NCI-H2029 treated with DMSO at 0.1 percent for 48 hours (cell line): ENCODE data around the gene EMX1.
"Not testable (repeated sequence)": the region's sequence is repeated elsewhere in the genome, so short reads cannot be mapped to it uniquely, and the experiment has no call there.

Experiments
- DNase-seq: peaks from one replicate; lab custom pipeline; 2025; lab: John Stamatoyannopoulos, UW

The EMX1 gene

DNA sequence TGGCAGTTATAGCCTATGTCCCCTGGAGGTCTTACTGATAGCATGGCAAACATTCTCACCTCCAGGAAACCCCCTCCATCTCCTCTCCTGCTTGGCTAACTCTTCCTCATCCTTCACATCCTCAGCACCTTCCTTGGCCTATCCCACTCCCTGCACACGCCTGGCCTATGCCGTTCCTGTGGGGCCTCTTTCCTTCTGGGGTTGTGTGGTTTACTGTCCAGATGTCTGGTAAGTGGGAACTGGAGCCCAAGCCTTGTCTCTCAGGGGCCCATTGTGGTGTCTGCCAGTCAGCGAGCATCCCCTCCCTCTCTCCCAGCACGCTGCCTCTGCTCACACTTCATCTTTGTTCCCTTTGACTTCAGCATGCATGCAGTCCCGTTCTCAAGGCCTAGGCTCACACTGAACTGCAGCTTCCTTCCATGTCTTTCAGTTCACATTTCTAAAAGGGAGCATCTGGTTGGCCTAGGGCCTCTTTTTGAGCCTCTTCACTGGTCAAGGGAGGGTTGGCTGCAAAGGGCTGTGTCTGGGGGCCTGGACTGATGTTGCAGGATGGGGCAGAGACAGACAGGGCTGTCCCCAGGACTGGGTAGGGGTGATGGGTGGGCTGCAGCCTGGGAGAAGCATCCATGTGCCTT, 17.0 kb upstream of the EMX1 start:
- no peak for DNase-seq

DNA sequence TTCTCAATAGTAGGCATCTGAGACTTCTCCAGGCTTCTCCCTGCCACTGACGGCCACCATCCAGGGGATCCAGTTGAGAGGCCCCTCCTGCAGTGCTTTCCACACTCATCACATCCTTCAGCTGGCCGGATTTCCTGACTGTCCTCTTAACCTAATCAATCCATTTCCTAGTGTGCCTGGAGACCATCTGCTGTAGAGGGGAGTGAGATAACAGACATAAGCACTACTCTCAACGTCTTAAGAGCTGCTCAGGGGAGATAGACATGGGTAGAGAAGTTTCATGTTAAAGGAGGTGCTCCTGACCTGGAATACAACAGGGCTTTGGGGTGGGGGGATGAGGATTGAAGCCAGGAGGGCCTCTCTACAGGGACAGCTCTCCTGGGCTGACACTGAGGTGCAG, 15.9 kb upstream of the EMX1 start:
- DNase-seq: no peak

DNA sequence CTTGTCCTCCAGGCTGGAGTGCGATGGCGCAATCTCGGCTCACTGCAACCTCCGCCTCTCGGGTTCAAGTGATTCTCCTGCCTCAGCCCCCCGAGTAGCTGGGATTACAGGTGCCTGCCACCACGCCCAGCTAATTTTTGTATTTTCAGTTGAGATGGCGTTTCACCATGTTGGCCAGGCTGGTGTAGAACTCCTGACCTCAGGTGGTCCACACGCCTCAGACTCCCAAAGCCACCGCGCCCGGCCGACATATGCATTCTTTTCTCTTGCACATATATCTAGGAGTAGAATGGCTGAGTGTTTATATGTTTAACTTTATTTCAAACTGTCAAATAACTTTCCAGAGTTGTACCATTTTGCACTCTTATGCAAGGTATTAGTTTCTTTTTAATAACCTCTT, 9.9 kb upstream of the EMX1 start:
- not testable (repeated sequence) for DNase-seq

DNA sequence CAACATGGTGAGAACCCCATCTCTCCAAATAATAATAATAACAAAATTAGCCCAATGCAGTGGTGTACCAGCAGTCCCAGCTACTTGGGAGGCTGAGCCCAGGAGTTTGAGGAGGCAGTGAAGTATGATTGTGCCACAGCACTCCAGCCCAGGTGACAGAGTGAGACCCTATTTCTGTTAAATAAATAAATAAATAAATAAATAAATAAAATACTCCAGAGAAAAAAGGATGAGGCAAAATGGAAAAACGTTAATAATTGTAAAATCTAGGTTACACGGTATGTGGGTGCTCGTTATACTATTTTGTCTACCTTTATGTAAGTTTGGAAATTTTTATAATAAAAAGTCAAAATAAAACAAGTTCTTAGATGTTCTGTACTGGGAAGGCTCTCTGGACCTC, 8.6 kb upstream of the EMX1 start:
- no peak for DNase-seq

DNA sequence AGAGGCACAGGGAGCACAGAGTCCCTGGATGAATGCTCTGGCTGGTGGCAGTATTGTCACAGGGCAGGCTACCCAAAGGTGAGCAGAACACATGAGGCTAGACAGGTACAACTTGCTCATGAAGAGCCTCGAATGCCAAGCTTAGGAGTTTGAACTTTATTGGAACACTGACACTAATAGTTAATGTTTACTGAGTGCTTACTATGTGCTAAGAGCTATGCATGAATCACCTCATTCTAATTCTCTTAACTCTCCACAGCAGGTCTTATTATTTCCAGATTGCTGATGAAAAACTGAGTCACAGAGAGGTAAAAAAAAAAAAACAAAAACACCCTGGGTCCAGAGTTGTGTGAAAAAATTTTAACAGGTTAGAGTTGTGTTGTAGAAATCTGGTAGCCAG, 6.1 kb upstream of the EMX1 start:
- DNase-seq: no peak

DNA sequence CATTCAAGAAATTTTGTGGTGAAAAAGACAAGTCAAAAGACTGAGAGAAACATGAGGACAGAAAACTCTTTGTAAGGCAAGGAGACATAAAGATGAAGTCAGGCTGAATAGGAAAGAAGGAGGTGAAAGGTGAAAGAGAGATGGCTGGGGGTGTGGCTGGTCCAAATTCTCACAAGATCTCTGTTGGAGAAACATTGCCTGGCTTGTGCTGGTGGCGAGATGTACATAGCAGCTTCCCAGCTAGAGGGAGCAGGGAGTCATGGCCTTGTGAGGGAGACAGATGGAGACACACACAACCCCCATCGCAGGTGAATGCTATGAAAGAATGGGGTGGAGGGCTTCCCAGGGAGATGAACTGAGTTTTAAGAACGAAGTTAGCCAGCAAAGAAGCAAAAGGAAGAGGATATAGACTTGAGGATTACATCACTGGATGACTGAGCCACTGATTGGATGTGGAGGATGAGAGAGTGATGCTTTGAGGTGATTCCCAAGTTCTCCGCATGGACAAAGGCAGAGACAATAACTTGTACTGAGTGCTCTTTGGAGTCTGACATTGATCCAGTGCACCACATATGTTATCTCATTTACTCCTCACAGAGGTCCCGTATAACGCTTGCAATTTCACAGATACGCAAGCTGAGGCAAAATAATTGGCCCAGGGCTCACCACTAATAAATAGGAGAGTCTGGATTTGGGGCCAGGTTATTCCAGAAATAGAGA, 3.7 kb upstream of the EMX1 start:
- no peak for DNase-seq

DNA sequence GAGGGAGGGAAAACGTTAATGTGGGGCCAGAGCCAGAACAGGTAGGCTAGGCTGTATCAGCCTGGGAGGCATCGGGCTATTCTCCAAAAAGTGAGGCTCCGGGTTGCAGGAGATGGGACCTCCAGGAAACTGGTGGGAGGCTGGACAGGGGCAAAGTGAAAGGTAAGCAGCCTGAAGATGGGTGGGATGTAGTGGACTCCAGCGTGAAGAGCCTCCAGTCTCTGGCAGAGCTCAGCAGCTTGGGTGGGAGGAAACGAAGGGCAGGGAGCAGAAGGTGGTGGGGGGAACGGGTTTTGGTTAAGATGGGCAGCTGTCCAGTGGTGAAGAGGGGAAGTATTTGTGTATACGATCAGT, 3.1 kb upstream of the EMX1 start:
- DNase-seq: no peak

DNA sequence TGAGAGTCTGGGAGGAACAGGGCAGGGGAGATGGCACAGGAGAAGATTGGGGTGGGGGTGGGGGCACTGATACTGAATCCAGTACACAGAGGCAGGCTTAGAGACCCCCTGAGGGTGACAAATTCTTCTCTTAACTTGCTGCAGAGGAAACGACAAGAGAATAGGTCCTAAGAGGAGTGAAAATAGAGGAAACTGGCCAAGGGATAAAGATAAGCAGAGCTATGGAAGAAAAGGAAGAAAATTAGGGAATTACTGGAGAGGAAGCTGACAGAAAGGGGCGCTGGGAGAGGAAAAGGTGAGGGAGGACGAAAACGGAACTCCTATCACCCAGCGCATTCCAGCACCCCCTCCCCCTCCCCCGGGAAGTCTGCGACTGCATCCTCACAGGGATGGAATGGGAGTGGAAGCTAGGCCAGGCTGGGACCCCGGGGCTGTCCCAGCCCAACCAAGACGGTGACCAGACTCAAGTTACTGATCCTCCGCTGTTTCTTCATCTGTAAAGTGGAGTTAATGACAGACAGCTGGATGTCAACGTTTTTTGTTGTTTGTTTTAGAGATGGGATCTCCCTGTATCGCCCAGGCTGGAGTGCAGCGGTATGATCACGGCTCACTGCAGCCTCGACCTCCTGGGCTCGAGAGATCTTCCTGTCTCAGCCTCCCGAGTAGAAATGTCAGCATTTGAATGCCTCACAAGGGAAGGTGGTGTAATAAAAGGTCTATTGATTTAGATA, 2.6 kb upstream of the EMX1 start:
- no peak for DNase-seq

DNA sequence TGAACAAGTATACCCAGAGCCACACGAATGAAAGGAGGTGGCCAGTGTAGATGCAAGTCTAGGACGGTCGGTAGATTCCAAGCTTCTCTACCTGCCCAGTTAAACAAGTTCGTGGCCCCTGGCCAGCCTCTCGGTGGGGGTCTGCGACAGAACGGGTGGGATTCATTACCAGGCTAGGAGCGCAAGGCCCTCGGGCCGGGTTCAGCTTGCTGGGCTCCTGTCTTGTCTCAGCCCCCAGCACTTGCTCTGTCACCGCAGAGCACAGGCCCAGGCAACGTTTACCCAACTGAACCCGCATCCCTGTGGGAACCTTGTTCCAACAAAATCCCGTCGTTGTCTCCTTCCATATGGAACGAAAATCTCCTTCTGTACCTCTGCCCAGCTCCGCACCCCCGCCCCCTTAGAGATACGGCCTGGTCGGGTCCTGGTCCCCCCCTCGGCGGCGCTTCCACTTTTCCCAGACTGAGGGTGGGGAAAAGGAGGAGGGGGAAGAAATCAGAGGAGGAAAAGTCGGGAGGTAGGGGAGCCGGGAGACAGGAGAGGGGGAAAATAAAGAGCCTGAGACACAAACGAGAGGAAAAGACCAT, 1.9 kb upstream of the EMX1 start:
- DNase-seq: no peak

DNA sequence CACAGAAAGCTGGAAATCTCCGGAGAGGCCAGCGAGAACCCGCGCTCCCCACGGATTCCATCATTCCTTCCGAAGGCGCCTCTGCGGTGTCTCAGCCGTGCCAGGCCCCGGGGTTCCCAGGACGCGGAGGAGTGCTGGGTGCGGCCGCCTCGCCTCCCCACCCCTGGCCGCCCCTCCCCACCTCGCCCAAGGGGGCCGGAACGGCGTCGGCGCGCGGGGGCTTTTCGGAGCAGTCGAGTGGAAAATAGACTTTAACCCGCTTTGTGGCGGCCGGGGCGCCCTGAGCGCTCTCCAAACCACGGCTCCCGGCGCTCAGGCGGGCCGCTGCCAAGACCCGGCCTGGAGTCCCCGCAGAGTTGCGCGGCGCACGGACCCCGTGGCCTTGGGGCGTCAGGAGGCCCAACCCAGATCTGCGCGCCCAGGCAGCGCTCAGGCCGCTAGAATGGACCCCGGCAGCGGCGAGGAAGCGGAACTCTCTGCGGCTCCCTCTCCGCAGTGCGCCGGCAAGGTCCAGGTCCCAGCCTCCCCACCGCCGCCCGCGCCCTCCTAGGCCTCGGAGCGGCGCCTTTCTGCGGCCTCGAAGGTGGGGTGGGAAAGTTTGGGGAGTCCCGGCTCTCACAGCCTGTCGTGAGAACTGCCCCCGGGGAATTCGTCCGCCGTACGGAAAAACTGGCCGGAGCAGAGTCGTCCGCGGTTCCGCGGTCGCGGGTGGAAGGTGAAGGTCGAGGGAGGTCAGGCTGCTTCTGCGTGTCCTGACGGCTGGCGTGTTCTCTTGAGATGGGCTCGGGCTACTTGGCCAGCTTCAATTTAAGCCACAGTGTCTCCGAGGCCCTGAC, 1.2 kb upstream of the EMX1 start:
- no peak for DNase-seq

DNA sequence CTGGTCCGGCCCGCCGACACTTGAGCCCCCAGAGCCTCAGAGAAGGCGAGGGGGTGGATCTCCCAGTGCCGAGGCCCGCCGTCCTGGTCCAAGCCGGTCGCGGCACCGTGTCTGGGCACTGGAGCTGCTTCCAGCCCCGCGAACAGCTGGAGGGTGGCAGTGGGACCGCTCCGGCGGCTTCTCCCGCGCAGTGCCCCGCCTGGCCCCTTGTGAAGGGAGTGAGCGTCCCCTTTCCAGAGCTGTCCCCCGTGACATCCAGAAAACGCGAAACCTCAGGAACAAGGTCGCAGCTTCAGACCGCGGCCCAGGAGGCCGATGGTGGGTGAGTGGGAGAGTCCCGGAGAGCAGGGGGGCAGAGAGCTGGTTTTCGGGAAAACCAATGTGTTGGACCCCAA, 579 bp upstream of the EMX1 start:
- DNase-seq: no peak

DNA sequence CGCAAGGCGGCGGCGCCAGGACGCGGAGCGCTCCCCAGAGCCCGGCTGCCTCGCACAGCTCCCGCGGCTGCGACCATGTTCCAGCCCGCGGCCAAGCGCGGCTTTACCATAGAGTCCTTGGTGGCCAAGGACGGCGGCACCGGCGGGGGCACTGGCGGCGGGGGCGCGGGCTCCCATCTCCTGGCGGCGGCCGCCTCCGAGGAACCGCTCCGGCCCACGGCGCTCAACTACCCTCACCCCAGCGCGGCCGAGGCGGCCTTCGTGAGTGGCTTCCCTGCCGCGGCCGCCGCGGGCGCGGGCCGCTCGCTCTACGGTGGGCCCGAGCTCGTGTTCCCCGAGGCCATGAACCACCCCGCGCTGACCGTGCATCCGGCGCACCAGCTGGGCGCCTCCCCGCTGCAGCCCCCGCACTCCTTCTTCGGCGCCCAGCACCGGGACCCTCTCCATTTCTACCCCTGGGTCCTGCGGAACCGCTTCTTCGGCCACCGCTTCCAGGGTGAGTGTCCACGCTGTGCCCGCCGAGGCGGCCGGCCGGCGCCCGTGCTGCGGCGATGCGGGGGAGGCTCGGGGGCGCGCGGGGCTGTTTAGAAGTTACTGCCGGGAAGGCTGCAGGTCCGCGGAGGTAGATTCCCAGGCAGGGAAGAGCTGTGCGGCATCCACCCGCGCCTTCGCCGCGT, 696 bp downstream of the EMX1 start:
- no peak for DNase-seq

DNA sequence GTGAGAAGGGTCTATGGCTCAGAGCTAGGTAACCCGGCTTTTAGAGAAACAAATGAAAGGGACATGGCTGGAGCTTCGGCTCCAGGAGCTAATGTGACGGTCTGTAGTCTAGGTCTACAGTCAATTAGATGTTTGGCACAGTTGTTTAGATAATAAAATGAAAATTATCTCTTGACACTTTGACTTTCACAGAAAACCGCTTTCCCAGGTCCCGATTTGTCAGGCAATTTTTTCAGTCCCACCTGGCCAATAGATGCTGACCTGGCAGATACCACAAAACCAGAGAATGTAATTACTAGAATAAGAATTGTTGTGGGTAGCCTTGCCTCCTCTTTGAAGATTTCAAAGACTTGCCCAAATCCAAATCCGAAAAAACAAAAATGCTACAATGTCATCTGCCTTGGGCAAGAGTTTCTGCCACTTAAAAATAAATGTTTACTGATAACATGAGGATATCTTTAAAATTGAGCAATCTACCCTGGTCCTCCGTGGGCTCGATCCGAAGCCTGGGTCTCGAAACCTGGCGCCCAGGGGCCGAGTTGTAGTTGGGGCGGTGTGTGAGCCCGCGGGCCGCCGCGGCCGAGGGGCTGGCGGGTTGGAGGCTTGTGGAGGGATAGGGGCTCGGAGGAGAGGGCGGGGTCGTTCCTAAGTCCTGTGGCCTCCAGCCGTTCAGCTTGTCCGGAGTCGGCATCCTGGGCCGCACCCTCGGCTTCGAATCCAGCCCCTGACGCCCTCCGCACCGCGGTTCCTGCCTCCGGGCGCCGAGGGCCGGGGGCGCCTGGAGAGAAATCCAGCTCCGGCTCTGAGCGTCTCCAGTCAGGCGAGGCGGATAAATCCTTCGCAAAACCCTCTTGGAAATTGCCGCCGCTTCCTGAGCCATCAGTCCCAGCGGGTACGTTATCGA, 2.3 kb downstream of the EMX1 start:
- DNase-seq: no peak

DNA sequence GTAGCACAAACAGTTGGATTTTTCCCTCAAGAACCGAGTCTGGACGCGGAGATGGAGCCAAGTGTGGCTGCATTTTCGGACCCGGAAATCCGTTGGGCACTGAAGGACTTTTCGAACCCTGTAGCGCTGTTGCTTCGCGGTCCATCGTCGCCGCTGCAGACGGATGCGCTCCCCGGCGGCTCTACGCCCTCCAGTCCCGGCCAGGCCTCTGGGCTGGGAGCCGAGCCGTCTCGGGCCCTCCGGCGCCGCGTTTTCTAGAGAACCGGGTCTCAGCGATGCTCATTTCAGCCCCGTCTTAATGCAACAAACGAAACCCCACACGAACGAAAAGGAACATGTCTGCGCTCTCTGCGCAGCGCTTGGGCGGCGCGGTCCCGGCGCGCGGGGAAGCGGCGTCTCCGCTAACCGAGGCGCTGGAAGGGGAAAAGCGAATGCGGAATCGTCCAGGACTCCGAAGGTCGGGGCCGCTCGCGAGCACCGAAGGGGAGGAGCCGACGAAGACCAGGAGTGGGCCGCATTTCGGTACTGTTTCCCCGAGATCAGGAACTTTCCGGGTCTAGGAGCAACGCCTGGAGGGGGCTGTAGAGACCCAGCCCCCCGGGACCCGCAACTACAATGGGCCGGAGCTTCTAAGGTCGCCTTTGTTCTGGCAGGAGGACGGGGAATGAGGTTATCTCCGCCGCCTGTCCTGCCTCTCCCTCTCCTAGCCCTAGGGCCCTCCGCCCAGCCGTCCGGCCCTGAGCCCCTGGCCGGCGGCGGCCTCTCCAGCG, 3.2 kb downstream of the EMX1 start:
- DNase-seq: no peak

DNA sequence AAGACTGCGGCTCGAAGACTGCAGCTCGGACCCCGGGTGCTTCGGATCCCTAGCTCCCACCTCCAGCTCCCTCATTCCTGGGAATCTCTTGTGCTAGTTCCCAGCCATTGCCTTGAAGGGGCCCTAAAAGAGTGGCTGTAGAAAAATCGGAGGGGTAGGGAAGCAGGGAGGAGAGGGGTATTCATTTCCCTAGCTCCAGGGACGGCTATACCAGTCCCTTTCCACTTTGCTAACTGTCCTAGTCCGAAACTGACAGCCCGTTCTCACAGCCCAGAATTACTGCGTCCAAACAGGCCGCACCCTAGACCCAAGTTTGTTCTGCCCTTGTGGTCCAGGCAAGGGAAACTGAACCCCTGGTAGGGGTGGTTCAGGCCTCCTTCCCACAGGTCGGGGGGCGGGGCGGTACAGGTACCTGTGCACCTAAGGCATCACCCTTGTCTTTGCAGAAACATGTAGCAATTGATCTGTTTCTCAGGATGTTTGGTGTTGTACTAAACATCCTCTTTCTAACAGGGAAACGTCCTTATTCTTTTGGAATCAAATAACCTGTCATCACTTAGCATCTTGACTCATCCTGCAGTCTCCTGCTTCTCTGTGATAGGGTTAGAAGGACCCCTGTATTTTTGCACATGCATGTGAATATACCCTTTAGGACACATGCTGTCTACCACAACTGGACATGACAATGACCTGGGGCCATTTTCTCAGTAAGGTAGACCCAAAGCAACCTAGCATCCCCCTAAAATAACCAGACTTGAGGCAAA, 4.0 kb downstream of the EMX1 start:
- DNase-seq: no peak

DNA sequence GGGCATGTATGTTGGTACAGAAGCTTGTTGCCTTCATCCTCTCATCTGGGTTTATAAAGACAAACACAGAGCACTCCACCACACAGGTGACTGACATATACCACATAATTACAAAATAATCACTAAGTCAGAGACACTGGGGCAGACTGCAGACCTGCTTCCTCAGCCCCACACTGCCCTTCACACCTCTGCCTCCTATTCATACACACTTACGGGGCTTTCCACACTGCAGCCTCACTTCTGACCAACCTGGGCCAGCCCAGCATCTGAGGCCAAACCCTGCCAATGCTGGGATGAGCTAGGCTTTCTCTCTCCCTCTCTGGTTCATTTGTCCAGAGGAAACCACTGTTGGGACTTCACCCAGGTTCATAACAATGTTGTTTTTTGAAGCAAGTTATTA, 4.5 kb downstream of the EMX1 start:
- no peak for DNase-seq

DNA sequence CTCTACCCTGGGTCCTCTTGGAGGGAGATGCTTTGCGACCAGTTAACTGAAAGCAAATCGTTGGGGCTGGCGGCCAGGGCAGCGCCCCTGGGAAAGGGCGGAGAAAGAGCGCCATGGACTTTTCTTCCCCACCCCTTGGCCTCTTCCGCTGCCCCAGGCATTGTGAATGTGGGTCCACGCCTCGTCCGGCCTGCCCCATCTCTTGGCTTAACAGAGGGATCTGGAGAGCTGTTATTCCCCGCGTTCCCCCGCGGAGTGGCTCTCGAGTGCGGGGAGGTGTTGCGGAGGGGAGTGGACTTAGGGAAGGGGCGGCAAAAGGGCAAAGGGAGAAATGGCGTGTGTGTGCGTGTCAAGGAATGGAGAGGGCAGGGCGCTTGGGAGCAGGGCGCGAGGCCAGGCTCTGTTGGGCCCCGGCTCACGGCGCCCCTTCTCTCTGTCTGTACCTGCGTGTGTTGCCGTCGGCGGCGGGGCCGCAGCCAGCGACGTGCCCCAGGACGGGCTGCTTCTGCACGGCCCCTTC, 6.6 kb downstream of the EMX1 start:
- DNase-seq: no peak

DNA sequence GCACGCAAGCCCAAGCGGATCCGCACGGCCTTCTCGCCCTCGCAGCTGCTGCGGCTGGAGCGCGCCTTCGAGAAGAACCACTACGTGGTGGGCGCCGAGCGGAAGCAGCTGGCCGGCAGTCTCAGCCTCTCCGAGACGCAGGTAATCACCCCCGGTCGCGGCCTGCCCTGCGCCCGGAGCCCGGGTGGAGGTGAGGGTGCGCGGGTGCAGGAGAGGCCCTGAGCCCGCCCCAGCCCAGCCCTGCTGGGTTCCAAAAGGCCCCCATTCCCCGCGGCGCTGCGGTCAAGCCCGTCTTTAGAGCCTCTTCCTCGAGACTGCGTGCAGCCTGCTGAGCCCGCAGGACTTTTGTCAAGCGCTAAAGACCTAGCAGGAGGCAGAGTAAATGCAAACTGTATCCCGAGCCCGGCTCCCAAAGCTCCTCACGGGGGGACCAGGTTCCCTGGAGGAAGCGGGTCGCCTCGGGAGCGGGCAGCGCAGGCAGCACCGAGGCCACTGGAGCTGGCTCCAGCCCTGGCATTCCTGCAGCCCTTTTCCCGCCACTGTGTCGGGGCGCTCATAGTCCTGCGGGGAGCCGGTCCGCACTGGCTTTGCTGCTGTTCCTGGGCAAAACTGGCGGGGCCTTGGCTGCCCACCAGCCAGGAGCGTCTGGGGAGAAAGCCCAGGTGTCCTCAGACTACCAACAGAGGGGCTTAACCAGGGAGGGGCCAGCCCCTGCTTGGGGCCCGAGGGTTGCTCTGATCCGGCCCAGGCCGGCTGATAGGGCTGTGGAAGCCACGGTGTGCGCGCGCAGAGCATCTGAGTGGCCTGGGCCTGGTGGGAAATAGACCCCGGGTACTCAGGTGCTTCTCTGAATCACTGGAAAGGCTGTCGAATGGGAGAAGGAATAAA, 7.3 kb downstream of the EMX1 start:
- DNase-seq: no peak
